GM21526 (cell line): ENCODE measurements around the gene CSRP3.

Source experiments
- ATAC-seq: cut with Tn5 transposase; IDR thresholded peaks from one replicate; pipeline ENCODE4 v1.9.1; 2021; ENCODE audit warnings: moderate library complexity; ENCODE audit not compliant: unreplicated experiment, low FRiP score

CSRP3 gene

GRCh38 chr11:19201737-19202605 is at the start of gene CSRP3:
Gene CSRP3, minus strand, starts transcription at chr11:19201983. Its CDS starts 9,535 bp downstream, at chr11:19192448.
- ATAC-seq: no peak

DNA sequence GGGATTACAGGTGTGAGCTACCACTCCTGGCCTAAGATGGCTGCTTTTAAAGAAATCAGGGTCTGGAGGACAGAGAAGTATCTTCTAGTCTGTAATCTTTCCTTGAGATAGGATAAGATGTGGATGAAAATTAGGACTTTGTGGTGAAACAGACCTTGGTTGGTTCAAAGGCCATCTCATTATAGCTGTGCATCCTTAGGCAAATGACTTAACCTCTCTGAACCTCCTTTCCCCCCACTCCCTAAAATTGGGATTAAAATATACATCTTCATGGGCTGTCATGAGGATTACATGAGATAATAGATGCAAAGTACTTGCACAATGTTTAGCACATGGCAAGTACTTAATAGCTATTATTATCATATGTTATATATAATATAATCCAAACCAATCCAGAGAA is 49.8 kb upstream of the CSRP3 start:
- ATAC-seq: no peak

DNA sequence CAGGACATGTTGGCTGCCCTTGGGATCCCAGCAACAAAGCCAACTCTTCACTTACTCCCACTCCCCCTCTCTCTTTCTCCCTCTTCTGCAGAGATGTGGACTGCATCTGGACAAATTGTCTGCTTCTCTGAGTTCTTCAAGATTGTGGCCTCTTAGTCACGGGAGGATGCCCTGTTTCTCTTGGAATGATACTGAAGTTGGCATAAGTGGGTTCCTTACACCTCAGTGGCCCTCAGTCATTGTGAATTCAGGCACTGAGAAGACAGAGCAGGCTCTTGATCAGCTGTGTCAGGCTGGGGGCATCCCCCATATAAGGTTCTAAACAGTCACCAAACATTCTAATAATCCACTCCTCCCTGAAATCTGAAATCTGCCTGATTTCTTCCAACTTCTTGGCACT is 45.0 kb upstream of the CSRP3 start:
- ATAC-seq: no peak

GRCh38 chr11:19245351-19245750 is 43.6 kb upstream of the CSRP3 start:
- ATAC-seq: no peak

DNA sequence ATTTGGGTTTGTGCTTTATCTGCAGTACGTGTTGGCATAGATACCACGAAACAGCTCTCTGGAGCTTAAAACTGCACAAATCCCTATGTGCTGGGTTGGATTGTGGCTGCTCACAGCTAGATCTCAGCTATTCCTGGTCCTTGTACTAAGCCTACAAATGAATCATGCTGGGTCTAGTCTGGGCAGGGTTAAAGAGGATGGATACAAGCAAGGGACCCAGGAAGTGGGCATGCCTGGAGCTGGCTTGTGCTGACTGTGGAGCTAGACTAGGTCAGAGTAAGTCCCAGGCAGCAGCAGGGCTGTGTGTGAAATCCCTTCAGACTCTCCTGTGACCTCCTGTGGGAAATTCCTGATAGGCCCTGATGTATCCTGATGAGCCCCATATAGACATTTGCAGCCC is 42.8 kb upstream of the CSRP3 start:
- ATAC-seq: no peak

DNA sequence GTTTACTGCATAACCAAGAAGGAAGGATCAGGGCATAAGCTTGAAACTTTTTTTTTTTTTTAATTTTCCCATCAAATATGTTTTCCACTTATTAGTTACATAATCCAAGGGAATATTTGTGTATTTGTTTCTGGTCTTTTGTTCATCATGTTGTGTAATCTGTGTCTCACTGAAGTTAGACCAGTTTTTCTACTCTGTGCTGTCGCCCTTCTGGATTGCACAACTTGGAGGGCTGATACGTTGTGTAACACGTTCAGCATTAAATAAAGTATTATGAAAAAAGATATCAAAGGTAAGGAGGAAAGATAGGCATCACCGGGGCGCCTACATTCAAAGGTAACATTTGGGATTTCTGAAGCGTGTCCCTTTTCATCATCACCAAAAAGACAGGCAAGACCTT is 42.3 kb upstream of the CSRP3 start:
- ATAC-seq: no peak

GRCh38 chr11:19243613-19244012 is 41.8 kb upstream of the CSRP3 start:
- ATAC-seq: no peak

- ATAC-seq: no peak
Observed at GRCh38 chr11:19243143-19243542, 41.4 kb upstream of the CSRP3 start.

DNA sequence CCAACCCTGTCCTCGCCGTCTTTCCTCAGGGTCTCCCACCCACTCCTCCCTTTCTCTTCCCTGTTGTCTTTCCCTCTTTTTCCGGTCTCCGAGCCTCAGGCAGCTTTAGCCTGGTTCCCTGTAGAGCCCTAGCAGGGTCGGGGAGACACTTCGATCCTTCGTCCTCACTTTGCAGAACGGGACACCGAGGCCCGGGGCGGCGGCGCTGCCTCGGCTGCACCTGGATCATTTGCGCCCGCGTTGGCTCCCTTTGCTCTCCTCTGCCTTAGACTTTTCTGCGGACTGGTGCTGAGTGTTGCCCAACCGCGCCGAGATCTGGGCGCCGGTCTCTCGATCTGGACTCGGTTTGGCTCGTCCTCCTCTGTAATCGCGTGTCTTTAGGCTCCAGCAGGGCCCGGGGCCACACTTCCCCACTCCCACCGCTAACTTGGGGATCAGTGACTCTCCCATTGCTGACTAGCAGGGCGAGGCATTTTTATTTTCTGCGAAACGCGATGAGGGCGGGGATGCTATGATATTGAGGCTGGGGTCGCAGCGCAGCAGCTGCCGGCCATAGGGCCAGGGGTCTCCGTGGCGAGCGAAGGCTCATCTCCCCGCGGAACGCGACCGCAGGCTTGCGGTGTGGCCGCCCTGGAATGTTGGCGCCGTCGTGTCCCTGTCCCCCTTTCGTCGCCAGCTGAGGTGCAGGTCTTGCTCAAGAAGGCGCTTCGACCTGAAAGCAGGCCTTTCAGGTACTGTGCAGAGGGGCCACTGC is 40.6 kb upstream of the CSRP3 start:
- no peak for ATAC-seq

DNA sequence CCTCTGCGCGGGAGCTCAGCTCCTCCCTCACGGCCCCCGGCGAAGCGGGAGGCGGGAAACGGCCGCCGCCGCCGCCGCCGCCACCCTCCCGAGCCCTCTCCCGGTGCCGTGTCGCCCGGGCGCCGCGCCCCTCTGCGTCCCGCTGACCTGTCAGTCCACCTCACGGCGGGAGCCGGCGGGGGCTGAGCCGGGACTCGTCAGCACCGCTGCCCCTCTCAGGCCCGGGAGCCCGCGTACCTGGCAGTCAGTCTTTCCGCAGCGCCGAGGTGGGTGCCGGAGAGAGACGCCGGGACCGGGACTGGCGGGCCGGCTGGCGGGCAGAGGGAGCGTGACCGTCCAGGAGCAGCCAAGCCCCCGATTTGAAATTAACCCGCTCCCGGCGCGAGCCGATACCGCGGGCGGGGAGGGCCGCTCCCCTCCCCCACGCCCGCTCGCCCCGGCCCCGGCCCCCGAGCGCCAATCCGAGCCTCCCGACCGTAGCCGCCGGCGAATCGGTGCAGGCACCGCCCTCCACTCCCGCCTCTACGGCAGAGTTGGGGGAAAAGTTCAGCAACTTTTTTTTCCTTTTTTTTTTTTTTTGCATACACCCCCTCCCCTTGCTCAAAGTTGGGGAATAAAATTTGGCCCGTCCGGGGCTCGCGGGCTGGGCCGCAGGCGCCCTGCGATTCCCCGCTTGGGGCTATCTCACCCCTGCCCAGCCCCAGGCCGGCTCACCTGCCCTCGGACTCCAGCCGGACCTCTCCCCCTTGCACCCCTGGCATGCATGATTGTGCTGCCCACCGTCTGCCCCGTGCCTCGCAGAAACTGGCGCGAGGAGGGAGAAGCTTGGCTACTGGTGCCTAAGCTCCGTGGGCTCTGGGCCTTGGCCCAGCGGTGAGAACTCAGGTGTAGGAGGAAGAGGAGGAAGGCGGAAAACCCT is 39.7 kb upstream of the CSRP3 start:
- ATAC-seq: peak; percentile 31

DNA sequence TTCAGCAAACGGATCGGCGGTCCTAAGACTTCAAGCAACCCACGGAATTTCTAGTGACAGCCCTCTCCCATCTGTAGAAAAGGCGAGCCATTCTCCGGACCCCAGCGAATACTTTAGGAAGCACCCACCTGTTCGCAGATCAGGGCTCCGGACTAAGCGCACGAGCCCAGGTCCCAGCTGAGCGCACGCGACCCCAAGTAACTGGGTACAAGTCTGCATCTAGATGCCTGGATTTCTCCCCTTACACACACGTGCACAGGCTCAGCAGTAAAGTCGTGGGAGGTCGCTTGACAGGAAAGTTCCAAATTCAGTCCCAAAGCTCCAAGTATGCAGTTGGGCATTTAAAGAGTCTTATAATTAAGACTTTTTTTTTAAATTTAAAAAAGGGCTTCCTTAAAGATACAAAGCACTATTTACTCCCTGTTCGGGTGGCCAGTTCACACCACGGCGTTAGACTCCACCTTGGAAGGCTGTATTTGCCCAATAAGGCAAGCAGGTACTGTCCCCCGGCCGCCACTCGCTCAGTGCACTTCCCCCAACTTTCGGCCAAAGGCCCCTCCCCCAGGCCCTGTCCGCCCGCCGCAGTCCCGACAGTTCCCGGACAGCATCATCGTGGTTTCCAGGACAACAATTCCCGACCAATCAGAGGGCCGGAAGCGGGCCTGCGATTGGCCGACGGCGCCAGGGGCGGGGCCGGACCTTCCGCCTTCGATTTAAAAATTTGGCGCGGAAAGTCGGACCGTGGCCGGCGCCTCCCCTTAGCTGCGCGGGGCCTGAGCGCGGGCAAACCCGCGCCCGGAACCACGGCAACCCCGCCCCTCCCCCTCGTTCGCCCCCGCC is 38.9 kb upstream of the CSRP3 start, which contains the start of gene E2F8:
TSS of gene E2F8 (minus strand) at position 526 of the 840 bp plus-strand sequence. CDS start 824 bp downstream, outside the sequence.
- peak; percentile 82 for ATAC-seq

DNA sequence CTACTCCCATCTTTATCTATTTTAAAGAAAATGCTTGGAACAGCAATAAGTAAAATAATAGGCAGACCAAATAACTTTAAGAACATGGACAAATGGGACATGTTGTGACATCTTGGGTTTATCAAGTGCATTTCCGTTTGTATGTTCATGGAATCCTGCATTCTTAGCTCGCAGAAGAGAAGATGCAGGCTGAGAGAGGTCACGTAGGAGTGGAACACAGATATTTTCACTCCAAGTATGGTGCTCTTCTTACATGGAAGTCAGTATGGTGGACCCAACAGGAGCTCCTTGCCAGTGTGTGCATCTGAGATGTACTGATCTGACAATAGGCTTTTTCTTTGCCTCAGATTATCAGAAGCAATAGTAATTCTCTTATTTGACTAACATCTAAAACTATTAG is 37.3 kb upstream of the CSRP3 start:
- ATAC-seq: no peak

GRCh38 chr11:19237813-19238212 is 36.0 kb upstream of the CSRP3 start:
- no peak for ATAC-seq

DNA sequence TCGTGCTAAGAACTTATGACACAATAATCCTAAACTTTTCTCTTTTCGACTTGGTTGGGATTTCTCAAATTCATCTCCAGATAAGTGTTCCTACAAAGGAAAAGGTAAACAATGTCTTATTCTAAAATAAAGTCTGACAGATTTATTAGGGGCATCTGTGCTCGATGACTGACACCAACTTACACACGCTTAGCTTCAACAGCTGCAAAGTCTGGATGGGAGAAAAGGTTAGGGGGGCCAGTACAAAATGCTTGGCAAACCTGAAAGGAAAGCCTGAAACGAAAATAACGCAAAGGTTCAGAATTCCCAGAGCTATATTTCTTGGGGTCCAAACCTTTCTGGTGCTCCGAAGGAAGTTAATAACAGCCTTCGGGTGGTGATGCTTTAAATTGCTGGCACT is 35.6 kb upstream of the CSRP3 start:
- ATAC-seq: no peak

DNA sequence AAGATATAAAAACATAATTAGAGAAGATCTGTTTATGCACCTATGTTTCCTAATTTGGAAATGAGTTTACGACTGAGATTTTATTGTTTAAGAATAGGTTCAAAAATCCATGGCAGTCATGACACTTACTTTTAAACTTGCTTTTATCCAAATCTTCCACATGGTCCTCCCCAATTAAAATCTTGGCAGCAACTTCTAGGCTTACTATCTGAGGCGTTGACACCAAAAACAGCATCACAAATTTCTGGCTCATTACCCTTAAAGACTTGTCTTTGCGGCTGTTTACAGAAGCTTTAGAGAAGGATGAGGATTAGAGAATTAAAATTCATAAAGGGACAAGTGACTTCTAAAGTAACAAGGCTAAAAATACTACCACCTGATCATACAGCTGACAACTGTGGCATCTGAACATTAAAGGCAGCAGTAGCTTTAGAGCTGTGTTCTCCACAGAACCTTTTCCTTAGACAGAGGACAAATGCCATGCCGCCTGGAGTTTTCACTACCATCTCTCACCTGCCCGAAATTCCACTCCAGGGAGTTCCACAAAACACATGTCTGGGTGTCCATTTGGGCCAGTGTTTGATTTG is 32.5 kb upstream of the CSRP3 start:
- ATAC-seq: no peak

DNA sequence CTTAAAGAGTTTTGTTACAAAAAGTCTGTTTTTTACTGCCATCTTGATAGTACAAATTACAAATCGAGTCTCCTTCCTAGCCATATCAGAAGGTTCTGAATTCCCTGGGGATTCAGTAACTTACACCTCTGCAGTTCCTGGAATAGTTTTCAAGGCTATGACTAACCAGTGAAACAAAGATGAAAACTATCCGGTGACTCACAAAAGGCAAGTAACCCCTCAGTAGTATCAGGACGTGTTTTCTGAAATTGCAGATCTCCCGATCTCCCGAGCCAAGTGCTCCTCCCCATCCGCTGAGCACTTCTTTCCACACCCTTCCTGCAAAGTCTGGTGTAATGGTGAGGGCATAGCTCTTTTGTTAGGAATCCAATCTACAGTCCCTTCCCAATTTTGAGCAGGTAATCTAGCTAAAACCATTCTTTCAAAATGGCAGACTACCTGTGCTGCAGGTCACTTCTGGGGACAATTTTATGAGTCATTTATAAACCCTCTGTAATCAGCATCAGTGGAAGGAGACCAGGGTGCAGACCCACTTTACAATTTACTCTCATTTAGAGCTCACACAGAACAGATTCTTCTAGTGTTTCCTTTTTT is 31.2 kb upstream of the CSRP3 start:
- ATAC-seq: no peak

DNA sequence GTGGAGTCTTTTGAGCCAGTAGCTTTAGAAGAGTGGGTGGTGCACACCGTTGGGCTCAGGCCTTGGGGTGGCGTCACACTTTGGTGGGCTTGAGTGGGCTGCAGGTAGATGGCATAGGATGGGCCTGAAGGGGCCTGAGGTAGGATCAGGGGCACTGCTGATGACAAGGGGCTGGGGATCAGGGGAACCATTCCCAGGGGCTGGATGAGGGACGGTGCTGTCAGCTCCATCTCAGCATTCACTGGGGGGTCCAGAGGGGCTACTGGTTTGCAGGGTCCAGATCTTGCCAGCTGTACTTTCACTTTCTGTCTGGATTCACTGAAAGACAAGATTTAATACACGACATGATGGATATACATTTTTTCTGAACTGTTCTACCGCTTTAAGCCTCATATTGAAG is 27.9 kb upstream of the CSRP3 start:
- no peak for ATAC-seq

GRCh38 chr11:19228968-19229367 is 27.2 kb upstream of the CSRP3 start:
- ATAC-seq: no peak
